HG03469 (cell line): Measurements from ENCODE around the gene HOXC12.

Source experiments
- ATAC-seq: cut with Tn5 transposase; IDR thresholded peaks from one replicate; pipeline ENCODE4 v1.9.1; 2021; ENCODE audit warnings: mild to moderate bottlenecking, moderate library complexity, moderate number of reproducible peaks; ENCODE audit not compliant: unreplicated experiment

Gene HOXC12

GRCh38 chr12:53954694-53955035 lies at the start of gene HOXC12:
Gene HOXC12, plus strand, starts transcription at chr12:53954903. Its CDS starts 27 bp downstream, at chr12:53954930.
- no peak for ATAC-seq

DNA sequence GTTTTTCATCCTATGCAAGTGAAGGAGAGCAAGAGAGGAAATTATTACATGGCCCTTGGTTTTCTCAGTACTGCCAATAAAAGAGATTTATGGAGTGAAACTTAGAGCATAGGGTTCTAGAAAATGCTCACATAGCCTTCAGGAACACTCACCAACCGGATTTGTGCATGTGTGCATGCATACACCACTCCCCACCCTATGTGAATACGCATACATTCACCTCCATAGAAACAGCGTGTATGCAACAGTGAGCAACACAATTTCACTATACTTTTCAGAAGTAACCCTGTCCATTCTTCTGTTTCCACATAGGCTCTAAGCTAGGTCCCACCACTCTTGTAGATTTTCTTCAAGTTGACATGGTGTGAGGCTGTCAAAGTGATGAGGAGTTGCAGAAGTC lies 47.6 kb upstream of the HOXC12 start:
- no peak for ATAC-seq

- ATAC-seq: no peak
Measured at GRCh38 chr12:53916788-53917655, 37.7 kb upstream of the HOXC12 start.

DNA sequence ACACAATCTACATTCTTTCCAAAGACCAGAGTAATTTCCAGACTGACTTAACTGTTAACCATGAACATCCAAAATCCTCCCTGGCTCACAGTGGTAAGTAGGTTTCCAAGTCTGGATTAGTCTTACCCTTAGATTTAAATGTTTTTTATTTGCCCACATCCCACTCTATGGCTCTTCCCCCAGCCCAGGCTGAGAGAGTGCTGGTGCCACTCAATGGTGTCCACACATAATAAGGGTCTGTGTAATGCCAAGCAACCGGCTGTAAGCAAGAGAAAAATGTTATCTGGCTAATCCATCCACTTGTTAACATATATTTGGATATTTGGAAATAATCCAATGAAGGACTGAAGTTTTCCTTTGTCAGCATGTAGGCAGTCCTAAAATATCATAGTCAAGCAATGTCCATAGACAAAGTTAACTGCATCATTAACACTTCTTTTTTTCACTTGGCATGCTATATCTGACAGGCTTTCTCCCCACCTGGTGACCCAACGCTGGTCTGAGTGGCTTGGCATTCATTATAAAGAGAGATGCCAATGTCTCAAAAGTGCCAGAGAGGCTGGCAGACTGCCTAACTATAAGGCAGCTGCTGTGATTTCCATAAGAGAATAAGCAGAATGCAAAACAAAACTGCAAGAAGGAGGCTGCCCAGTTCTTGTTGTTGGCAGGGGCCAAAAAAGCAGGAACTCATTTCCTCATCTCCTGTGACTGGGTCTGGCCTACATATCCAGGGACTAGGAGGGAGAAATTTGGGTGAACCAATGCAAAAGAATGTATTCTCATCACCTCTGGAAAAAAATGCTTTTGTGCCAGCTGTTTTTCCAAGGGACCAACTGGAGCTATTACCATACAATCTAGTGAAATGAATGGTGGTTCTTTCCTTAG lies 29.9 kb upstream of the HOXC12 start:
- ATAC-seq: no peak

GRCh38 chr12:53927220-53928029 lies 27.3 kb upstream of the HOXC12 start:
- ATAC-seq: no peak

DNA sequence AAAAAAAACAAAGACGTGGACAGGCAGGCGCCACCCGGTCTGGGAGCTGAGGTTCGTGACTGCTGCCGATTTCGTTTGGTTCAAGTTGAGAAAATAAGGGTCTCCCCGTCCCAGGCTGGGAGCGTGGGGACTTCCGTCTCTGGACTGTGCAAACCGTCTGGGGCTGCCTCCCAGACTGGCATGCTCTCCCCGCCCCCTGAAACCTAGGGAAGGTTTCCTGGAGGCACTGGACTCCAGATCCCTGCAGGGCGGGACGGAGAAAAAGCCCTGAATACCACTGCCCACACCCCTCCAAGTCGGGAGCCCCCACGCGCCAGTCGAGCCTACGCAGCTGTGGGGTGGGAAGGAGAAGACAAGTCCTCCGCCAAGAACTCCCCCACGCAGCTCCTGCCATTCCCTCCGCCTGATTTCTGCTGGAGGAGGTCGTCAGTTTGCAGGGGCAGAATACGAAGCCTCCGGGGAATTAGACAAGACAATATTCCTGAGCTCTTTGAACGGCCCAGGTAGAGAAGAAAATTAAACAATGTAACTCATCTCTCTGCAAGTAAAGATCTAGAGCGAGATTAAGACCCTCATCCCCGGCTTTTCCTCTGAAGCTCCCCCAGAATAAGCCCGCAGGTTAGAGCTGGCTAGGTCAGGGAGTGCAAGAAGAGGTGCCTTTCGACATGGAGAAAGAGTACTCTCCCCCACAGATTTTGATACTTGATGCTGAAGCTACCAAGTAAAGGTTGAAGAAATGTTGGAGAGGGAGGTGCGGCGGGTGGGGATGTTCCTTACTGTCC lies 26.5 kb upstream of the HOXC12 start:
- no peak for ATAC-seq

GRCh38 chr12:53929527-53929926 lies 25.2 kb upstream of the HOXC12 start:
- ATAC-seq: no peak

- ATAC-seq: no peak
Measured at GRCh38 chr12:53930591-53931255, 24.0 kb upstream of the HOXC12 start.

GRCh38 chr12:53931844-53932581 lies 22.7 kb upstream of the HOXC12 start:
- no peak for ATAC-seq

- ATAC-seq: no peak
Measured at GRCh38 chr12:53932915-53933314, 21.8 kb upstream of the HOXC12 start.

- no peak for ATAC-seq
Measured at GRCh38 chr12:53935383-53936341, 19.0 kb upstream of the HOXC12 start.

DNA sequence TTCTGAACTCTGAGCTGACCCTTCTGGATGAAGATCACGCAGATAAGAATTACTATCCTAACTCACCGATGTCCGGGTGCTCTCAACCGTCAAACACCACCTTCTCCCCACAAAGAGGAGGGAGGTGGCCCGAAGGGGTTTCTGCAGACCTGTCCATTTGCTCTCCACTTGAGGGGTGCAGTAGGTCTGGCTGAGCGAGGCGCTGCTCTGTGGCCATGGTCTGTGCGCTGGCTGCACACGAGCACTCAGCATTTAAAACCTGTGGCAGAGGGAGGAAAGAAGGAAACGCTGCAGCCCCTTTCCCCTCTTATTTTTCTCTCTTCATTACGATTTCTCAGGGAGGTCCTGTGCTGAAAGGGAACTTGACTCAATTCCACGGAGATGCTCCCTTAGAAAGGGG lies 17.6 kb upstream of the HOXC12 start:
- ATAC-seq: no peak

DNA sequence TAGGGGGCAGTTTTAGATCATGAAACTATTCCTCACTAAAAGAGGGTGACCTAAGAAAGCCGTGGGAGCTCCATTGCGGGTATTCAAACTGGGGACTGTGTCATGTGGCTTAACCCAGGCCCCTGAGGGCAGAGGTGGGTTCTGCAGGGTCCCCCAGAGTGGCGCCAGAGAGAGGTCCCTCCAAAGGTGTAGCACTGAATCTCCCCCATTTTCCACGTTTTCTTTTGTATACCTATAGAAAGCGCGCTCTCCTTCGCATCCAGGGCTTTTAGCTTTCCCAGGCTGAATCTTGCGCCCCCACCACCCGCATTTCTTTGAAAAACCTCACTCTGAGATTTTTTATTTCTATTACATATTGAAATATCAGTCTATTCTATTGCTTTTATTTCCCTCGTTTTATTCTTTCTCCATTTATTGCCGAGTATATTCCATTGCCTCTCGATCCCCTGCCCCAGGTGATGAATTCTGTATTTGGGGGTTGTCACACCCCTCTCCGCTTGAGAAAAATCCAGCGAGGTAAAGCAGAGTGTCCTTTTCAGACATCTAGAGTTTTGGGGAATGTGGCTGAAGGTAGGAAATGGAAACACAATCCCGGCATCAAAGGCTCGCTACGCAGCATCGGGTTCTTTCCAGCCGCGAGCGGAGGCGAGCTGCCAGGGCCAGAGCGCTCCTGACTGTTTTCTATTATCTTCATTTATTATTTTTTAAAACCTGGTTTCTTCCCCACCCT lies 16.9 kb upstream of the HOXC12 start:
- no peak for ATAC-seq

GRCh38 chr12:53938326-53939140 lies 16.2 kb upstream of the HOXC12 start, which contains the start of gene HOXC13:
Gene HOXC13, plus strand, starts transcription at chr12:53938831. Its CDS starts 76 bp downstream, at chr12:53938907.
- no peak for ATAC-seq

DNA sequence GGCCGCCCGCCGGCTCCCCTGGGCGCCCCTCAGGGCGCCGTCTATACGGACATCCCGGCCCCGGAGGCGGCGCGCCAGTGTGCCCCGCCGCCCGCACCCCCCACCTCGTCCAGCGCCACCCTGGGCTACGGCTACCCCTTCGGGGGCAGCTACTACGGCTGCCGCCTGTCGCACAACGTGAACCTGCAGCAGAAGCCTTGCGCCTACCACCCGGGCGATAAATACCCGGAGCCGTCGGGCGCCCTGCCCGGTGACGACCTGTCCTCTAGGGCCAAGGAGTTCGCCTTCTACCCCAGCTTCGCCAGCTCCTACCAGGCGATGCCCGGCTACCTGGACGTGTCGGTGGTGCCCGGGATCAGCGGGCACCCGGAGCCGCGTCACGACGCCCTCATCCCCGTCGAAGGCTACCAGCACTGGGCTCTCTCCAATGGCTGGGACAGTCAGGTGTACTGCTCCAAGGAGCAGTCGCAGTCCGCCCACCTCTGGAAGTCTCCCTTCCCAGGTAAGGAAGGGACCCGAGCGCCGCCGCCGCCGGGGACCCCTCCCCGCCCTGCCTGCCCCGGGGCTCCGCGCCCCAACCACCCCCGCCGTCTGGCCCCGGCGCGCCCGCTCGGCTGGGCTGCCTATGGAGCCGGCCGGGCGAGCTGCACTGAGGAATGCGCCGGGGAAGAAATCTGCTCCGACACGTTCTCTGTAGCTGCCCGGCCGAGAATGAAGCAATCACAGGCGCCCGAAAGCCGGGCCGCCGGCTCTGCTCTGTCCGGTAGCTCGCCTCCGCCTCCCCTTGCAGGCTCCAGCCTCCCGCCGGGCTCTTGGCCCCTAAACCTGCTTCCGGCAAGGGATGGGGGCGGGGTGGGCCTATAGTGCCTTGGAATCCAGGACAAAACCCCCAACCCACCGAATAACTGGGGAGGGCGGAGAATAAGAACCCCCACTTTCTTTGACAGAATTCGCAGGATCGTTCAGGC lies 15.3 kb upstream of the HOXC12 start:
- ATAC-seq: no peak
